Measurements from ENCODE around the gene CLDN11. TPM values are rescaled to one million over a fixed set of nuclear protein-coding genes. Genes with fewer than 3 reads are reported as not detected.

The CLDN11 gene
- total RNA-seq, result not detected

GRCh38 chr3:170418422-170419398 lies at the start of gene CLDN11:
Gene CLDN11 (plus strand): TSS chr3:170418868. CDS start chr3:170419067, 199 bp downstream.
- CTCF ChIA-PET, result interaction anchor here (0.8 to 10.2 kb wide), 3 partner anchors 17 to 393 kb away, joined by 3 to 138 read pairs (median 3); no protein-coding TSS in a partner anchor
- no peak within 1 kb of the TSS for H3K27ac Mint-ChIP-seq
- peaks cover 2% of the 10 kb centered on the region for H3K36me3 Mint-ChIP-seq (ENCODE audit: low read depth)
- DNase-seq (no peak), ATAC-seq (peak; percentile 48)
- peaks cover 40% of the 10 kb centered on the region for H3K27me3 Mint-ChIP-seq (ENCODE audit: low read depth)
- POLR2A ChIA-PET, result no interaction called here
- no peaks in the 10 kb centered on the region for H3K9me3 Mint-ChIP-seq (ENCODE audit: insufficient read depth)
- H3K4me3 Mint-ChIP-seq, result peak within 1 kb of the TSS; percentile 62
- H3K4me1 Mint-ChIP-seq (ENCODE audit: low read depth), result peaks cover 12% of the 10 kb centered on the region

- ATAC-seq, result no peak
- no peaks in the 10 kb centered on the region for H3K27me3 Mint-ChIP-seq (ENCODE audit: low read depth)
- peaks cover 11% of the 10 kb centered on the region for H3K36me3 Mint-ChIP-seq (ENCODE audit: low read depth)
- H3K9me3 Mint-ChIP-seq (ENCODE audit: insufficient read depth), result no peaks in the 10 kb centered on the region
- POLR2A ChIA-PET, result no interaction called here
- H3K4me3 Mint-ChIP-seq, result no peak overlapping the region
- H3K27ac Mint-ChIP-seq, result no peak overlapping the region
- H3K4me1 Mint-ChIP-seq (ENCODE audit: low read depth), result peaks cover 6% of the 10 kb centered on the region
- DNase-seq, result no peak
- CTCF ChIA-PET, result interaction anchor here (0.6 to 1.3 kb wide), 3 partner anchors 8 to 176 kb away, joined by 3 to 4 read pairs (median 3); no protein-coding TSS in a partner anchor
Measured at GRCh38 chr3:170368921-170369320, 49.7 kb upstream of the CLDN11 start.

- Mint-ChIP-seq H3K36me3 (ENCODE audit: low read depth) (peaks cover 5% of the 10 kb centered on the region), H3K27me3 (ENCODE audit: low read depth) (no peaks in the 10 kb centered on the region), H3K4me3 (no peak overlapping the region), H3K27ac (no peak overlapping the region), H3K9me3 (ENCODE audit: insufficient read depth) (no peaks in the 10 kb centered on the region), H3K4me1 (ENCODE audit: low read depth) (peaks cover 4% of the 10 kb centered on the region)
- POLR2A ChIA-PET, result no interaction called here
- DNase-seq (no peak), ATAC-seq (no peak)
- CTCF ChIA-PET, result no interaction called here
Measured at GRCh38 chr3:170372190-170372879, 46.3 kb upstream of the CLDN11 start.

GRCh38 chr3:170383567-170383966 lies 35.1 kb upstream of the CLDN11 start:
- peaks cover 16% of the 10 kb centered on the region for H3K36me3 Mint-ChIP-seq (ENCODE audit: low read depth)
- no peaks in the 10 kb centered on the region for H3K9me3 Mint-ChIP-seq (ENCODE audit: insufficient read depth)
- CTCF ChIA-PET, result interaction anchor here (0.6 to 1.7 kb wide), 2 partner anchors 30 to 60 kb away, joined by 3 to 5 read pairs; no protein-coding TSS in a partner anchor
- POLR2A ChIA-PET, result no interaction called here
- no peak overlapping the region for H3K4me3 Mint-ChIP-seq
- ATAC-seq (no peak), DNase-seq (no peak)
- H3K27ac Mint-ChIP-seq, result no peak overlapping the region
- H3K27me3 Mint-ChIP-seq (ENCODE audit: low read depth), result no peaks in the 10 kb centered on the region
- no peaks in the 10 kb centered on the region for H3K4me1 Mint-ChIP-seq (ENCODE audit: low read depth)

GRCh38 chr3:170386468-170386867 lies 32.2 kb upstream of the CLDN11 start:
- Mint-ChIP-seq H3K27ac (no peak overlapping the region), H3K36me3 (ENCODE audit: low read depth) (peaks cover 16% of the 10 kb centered on the region), H3K4me1 (ENCODE audit: low read depth) (no peaks in the 10 kb centered on the region), H3K27me3 (ENCODE audit: low read depth) (no peaks in the 10 kb centered on the region), H3K9me3 (ENCODE audit: insufficient read depth) (no peaks in the 10 kb centered on the region), H3K4me3 (no peak overlapping the region)
- DNase-seq (no peak), ATAC-seq (no peak)
- CTCF ChIA-PET, result interaction anchor here (1.0 kb wide), 1 partner anchor 27 kb away, joined by 3 read pairs; no protein-coding TSS in a partner anchor
- POLR2A ChIA-PET, result no interaction called here

GRCh38 chr3:170387950-170388349 lies 30.7 kb upstream of the CLDN11 start:
- no peak overlapping the region for H3K27ac Mint-ChIP-seq
- POLR2A ChIA-PET, result no interaction called here
- DNase-seq (no peak), ATAC-seq (no peak)
- no peaks in the 10 kb centered on the region for H3K9me3 Mint-ChIP-seq (ENCODE audit: insufficient read depth)
- no peaks in the 10 kb centered on the region for H3K4me1 Mint-ChIP-seq (ENCODE audit: low read depth)
- peaks cover 16% of the 10 kb centered on the region for H3K36me3 Mint-ChIP-seq (ENCODE audit: low read depth)
- CTCF ChIA-PET, result no interaction called here
- H3K4me3 Mint-ChIP-seq, result no peak overlapping the region
- H3K27me3 Mint-ChIP-seq (ENCODE audit: low read depth), result no peaks in the 10 kb centered on the region

GRCh38 chr3:170391108-170391507 lies 27.6 kb upstream of the CLDN11 start:
- no peaks in the 10 kb centered on the region for H3K9me3 Mint-ChIP-seq (ENCODE audit: insufficient read depth)
- ChIA-PET CTCF (interaction anchor here (0.7 kb wide), 1 partner anchor 21 kb away, joined by 3 read pairs; no protein-coding TSS in a partner anchor), POLR2A (no interaction called here)
- ATAC-seq, result no peak
- no peak for DNase-seq
- H3K4me3 Mint-ChIP-seq, result no peak overlapping the region
- H3K36me3 Mint-ChIP-seq (ENCODE audit: low read depth), result peaks cover 11% of the 10 kb centered on the region
- no peaks in the 10 kb centered on the region for H3K27me3 Mint-ChIP-seq (ENCODE audit: low read depth)
- no peak overlapping the region for H3K27ac Mint-ChIP-seq
- H3K4me1 Mint-ChIP-seq (ENCODE audit: low read depth), result no peaks in the 10 kb centered on the region

- ChIA-PET CTCF (interaction anchor here (0.9 to 3.6 kb wide), 3 partner anchors 10 to 16 kb away, joined by 3 to 13 read pairs (median 5); no protein-coding TSS in a partner anchor), POLR2A (interaction anchor here (0.5 to 1.1 kb wide), 2 partner anchors 16 to 98 kb away, joined by 3 read pairs; no protein-coding TSS in a partner anchor)
- no peaks in the 10 kb centered on the region for H3K36me3 Mint-ChIP-seq (ENCODE audit: low read depth)
- no peak overlapping the region for H3K4me3 Mint-ChIP-seq
- H3K27ac Mint-ChIP-seq, result no peak overlapping the region
- H3K27me3 Mint-ChIP-seq (ENCODE audit: low read depth), result no peaks in the 10 kb centered on the region
- H3K9me3 Mint-ChIP-seq (ENCODE audit: insufficient read depth), result no peaks in the 10 kb centered on the region
- ATAC-seq (no peak), DNase-seq (no peak)
- no peaks in the 10 kb centered on the region for H3K4me1 Mint-ChIP-seq (ENCODE audit: low read depth)
Measured at GRCh38 chr3:170397685-170398084, 21.0 kb upstream of the CLDN11 start.

GRCh38 chr3:170405101-170405500 lies 13.6 kb upstream of the CLDN11 start:
- ChIA-PET CTCF (no interaction called here), POLR2A (no interaction called here)
- no peaks in the 10 kb centered on the region for H3K27me3 Mint-ChIP-seq (ENCODE audit: low read depth)
- H3K4me3 Mint-ChIP-seq, result no peak overlapping the region
- DNase-seq, result no peak
- no peak for ATAC-seq
- H3K4me1 Mint-ChIP-seq (ENCODE audit: low read depth), result no peaks in the 10 kb centered on the region
- no peaks in the 10 kb centered on the region for H3K9me3 Mint-ChIP-seq (ENCODE audit: insufficient read depth)
- H3K27ac Mint-ChIP-seq, result no peak overlapping the region
- H3K36me3 Mint-ChIP-seq (ENCODE audit: low read depth), result no peaks in the 10 kb centered on the region

GRCh38 chr3:170410428-170411029 lies 8.1 kb upstream of the CLDN11 start:
- POLR2A ChIA-PET, result no interaction called here
- no peak overlapping the region for H3K27ac Mint-ChIP-seq

GRCh38 chr3:170413291-170413690 lies 5.4 kb upstream of the CLDN11 start:
- Mint-ChIP-seq H3K27me3 (ENCODE audit: low read depth) (peaks cover 20% of the 10 kb centered on the region), H3K4me1 (ENCODE audit: low read depth) (peaks cover 2% of the 10 kb centered on the region), H3K27ac (no peak overlapping the region), H3K9me3 (ENCODE audit: insufficient read depth) (no peaks in the 10 kb centered on the region), H3K36me3 (ENCODE audit: low read depth) (peaks cover 2% of the 10 kb centered on the region), H3K4me3 (no peak overlapping the region)
- no peak for DNase-seq
- CTCF ChIA-PET, result interaction anchor here (0.7 to 10.2 kb wide), 26 partner anchors 11 to 399 kb away, joined by 3 to 138 read pairs (median 4); no protein-coding TSS in a partner anchor
- no peak for ATAC-seq
- POLR2A ChIA-PET, result interaction anchor here (1.6 kb wide), 1 partner anchor 56 kb away, joined by 3 read pairs; the partner anchor contains the start of gene SKIL

More at GRCh38 chr3:170410428-170411029, 8.1 kb upstream of the CLDN11 start:
- no peak for DNase-seq
- peaks cover 2% of the 10 kb centered on the region for H3K27me3 Mint-ChIP-seq (ENCODE audit: low read depth)
- no peaks in the 10 kb centered on the region for H3K36me3 Mint-ChIP-seq (ENCODE audit: low read depth)
- no peaks in the 10 kb centered on the region for H3K4me1 Mint-ChIP-seq (ENCODE audit: low read depth)
- no peak overlapping the region for H3K4me3 Mint-ChIP-seq
- CTCF ChIA-PET, result interaction anchor here (0.7 to 10.2 kb wide), 8 partner anchors 13 to 547 kb away, joined by 3 to 138 read pairs (median 6); no protein-coding TSS in a partner anchor
- no peaks in the 10 kb centered on the region for H3K9me3 Mint-ChIP-seq (ENCODE audit: insufficient read depth)
- ATAC-seq, result no peak

Measured in activated CD8-positive, alpha-beta T cell treated with anti-CD3 and anti-CD28 coated beads, Interleukin-2, amount 10 ng/mL, durations not matched to agents 7 days and 5 days (primary cell).